GM18508 (cell line): ENCODE results near the gene CGB5.
"Not testable (repeated sequence)": the region's sequence is repeated elsewhere in the genome, so short reads cannot be mapped to it uniquely, and the experiment has no call there.

Source experiments
- ATAC-seq: cut with Tn5 transposase; IDR thresholded peaks from one replicate; pipeline ENCODE4 v1.9.1; 2021; ENCODE audit warnings: moderate number of reproducible peaks; ENCODE audit not compliant: insufficient read depth, unreplicated experiment

Gene CGB5

DNA sequence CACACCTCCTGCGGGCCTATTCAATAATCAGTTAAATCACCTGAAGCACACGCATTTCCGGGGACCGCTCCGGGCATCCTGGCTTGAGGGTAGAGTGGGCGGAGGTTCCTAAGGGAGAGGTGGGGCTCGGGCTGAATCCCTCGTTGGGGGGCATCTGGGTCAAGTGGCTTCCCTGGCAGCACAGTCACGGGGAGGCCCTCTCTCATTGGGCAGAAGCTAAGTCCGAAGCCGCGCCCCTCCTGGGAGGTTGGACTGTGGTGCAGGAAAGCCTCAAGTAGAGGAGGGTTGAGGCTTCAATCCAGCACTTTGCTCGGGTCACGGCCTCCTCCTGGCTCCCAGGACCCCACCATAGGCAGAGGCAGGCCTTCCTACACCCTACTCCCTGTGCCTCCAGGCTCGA lies at the start of gene CGB5:
Gene CGB5 (plus strand): TSS at position 301 of the 400 bp plus-strand sequence. CDS start 362 bp downstream, outside the sequence.
- not testable (repeated sequence) for ATAC-seq

DNA sequence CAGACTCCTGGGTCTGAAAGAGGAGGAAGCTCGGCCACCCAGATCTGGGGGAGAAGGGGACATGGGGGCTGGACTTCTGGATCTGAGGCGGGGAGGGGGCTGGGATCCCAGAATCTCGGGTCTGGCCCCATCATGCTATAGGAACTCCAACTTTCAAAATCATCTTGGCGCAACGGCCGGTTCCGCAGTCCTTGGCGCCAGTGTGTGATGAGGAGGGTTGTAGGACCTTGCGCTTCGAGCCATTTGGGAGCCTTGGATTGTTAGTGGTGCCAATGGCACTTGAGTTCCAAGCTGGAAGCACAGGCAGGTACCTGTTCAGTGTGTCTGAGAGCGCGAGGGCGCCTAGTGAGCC lies 49.6 kb upstream of the CGB5 start:
- ATAC-seq, result no peak

DNA sequence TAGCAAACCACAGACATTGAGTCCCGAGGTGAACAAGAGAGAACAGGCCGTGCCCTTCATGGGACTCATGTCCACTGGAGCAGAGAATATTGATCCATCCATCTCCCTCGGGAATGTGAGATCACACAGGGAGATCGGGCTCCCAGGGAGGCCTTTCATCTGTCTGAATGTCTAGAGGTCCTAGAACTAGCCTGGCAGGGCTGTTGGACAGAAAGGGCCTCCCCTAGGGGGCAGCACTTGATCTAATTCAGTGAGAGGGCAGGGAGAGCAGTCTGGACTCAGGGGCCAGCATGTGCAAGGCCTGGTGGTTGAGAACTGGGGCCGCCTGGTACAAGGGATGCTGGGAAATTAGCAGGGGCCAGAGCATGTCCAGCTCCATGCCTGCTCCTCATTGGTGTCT lies 45.7 kb upstream of the CGB5 start:
- no peak for ATAC-seq

DNA sequence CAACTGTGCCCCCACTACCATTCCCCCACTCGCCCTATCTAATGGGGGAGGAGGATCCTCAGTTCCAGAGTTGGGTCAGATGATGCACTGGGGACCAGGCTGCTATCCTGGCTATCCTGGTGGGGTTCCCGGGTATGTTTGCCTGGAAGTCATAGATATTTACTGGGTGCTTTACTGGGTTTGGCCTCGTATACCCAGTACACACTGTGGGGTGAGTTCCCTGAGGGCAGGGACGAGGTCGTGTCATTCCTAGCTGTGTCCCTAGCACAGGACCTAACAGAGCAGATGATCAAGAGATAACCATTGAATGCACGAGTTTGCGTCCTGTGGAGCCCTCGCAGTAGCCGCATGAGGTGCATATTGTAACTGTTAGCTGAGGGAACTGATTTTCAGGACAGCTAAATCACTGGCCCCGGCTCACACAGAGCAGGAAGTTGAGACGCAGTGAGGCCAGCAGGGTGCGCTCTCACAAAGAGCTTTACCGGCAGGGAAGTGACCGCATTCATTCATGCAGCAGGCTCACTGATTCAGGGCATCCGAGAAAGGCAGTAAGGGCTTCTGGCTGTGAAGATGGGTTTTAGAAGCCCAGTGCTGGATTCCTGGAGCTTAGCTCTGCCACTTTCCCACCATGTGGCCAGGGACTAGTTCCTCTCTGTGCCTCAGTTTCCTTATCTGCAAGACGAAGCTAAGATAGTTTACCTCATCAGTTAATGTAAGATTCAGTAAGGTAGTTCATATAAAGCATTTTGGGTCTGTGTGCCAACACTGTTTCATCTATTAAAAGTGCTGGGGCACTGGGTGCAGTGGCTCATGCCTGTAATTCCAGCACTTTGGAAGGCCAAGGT lies 43.9 kb upstream of the CGB5 start:
- no peak for ATAC-seq

DNA sequence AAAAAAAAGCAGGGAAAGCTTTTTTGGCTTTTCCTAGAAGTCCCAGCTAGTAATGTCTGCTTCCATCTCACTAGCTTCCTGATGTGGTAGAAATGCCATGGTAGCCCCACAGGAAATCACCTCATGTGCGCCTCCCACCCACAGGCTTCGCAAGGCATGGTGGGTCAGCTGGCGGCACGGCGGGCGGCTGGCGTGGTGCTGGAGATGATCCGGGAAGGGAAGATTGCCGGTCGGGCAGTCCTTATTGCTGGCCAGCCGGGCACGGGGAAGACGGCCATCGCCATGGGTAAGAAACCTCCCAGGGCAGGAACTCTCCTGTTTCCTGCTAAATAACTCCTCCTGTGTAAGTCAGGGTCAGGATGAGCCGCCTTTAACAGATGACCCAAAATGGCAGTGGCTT lies 39.5 kb upstream of the CGB5 start:
- ATAC-seq, result no peak

DNA sequence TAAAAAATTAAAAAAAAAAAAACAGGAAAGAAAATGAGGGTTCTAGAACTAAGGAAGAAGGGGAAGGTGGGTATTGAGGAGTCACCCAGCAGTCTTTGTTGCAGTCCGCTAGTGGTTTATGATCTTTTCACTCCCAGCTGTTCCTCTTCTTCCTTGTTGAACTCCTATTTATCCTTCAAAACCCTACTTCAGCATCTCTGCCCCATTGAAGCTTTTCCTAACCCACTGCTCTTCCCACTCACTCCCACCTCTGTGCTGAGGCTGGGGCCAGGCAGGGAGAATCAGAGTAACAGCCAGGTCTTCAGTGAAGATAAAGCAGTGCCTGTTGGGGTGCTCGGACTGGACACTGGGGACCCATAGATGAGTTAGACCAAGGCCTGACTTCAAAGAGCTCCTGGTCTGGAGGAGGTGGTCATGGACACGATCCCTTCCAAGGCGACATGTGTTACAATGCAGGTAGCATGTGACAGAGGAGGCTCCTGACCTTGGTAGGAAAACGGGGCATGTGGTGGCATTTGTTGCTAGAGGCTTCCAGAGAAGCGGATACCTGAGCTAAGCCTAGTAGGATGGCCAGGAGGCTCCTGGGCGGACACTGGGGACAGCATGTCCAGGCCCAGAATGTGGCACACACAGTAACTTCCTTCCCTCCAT lies 38.6 kb upstream of the CGB5 start:
- no peak for ATAC-seq

DNA sequence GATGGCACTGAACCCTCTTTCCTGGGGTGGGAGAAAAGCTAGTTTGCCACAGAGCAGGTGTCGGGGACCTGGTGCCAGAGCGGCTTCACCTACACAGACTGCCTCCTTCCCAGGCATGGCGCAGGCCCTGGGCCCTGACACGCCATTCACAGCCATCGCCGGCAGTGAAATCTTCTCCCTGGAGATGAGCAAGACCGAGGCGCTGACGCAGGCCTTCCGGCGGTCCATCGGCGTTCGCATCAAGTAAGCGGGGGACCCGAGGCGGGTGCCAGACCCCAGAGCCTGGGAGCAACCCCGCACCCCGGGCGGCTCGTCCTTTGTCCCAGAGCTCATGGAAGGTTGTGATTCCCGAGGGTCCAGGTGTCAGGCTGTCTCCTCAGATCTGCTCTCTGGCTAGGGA lies 36.7 kb upstream of the CGB5 start:
- ATAC-seq, result no peak

DNA sequence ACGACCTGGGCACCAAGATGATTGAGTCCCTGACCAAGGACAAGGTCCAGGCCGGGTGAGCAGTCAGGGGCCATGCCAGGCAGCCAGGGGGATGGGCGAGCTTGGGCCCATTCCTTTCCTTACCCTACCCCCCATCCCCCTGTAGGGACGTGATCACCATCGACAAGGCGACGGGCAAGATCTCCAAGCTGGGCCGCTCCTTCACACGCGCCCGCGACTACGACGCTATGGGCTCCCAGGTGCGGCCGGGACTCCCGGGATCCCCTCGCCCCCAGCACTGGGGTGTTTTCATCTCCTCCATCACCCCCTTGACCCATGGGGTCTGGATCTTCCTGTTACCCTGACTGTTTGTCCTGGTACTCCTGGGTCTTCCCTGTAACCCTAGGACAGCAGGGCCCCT lies 33.8 kb upstream of the CGB5 start:
- ATAC-seq, result no peak

DNA sequence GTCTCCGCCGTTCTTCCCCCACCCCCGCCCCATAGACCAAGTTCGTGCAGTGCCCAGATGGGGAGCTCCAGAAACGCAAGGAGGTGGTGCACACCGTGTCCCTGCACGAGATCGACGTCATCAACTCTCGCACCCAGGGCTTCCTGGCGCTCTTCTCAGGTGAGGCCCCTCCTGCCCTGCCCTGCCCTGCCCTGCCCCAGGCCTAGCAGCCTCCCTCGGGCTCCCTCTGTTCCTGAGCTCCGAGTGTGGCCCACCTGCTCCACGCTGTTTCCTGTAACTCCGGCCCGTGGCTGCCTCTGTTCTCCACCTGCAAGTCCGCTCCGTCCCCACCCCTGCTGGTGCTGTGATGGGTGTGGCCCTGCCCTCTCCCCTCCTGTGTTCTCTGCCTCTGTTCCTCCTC lies 33.2 kb upstream of the CGB5 start:
- no peak for ATAC-seq

DNA sequence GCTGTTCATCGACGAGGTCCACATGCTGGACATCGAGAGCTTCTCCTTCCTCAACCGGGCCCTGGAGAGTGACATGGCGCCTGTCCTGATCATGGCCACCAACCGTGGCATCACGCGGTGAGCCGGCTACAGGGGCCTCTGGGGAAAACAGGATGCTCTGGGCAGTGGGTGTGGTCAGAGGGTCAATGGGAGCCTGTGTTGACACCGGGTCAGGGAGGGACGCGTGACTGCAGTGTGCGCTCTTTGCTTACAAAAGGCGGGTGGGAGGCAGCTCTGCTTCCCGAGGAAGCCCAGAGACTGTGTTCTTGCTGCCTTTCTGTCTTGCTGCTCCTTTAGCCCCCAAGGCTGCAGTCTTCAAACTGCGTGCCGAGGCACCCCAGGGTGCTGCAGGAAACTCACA lies 32.5 kb upstream of the CGB5 start:
- no peak for ATAC-seq

DNA sequence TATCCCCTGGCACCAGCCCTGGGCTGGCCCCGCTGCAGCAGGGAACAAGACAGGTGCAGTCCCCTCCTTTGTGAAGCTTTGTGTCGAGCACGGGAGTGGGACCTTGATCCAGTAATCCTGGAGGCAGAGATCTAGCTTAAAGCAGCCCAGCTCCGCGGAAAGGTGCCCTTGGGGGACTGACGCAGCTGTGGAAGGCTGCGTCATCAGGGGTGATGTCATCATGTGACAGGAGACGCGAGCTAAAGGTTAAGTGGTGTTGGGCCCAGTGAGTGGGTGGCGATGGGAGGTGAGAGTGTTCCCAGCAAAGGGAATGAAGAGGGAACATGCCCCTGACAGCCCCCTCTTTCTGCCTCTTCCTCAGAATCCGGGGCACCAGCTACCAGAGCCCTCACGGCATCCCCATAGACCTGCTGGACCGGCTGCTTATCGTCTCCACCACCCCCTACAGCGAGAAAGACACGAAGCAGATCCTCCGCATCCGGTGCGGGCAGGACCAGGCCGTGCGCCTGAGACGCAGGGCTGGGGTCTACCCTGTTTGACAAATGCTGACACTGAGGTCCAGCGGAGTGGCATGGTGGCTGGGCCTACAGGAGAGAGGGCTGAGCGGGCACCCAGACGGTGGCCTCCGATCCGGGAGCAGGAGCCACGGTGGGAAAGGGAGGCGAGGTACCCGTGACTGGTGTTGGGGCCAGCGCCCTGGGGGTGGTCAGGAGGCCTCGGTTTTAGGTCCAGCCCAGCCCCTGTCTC lies 29.4 kb upstream of the CGB5 start:
- no peak for ATAC-seq

DNA sequence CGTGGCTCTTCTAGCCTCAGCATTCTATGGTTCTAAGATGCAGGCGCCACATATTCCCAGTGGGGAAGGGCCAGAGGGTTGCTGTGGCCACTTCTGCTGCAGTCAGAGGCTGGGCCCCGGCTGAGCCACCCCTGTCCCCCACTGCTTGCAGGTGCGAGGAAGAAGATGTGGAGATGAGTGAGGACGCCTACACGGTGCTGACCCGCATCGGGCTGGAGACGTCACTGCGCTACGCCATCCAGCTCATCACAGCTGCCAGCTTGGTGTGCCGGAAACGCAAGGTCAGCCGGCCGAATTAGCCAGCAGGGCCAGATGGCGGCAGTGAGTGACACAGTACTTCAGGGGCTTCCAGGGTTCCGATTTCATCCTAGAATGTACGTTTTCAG lies 28.8 kb upstream of the CGB5 start:
- ATAC-seq, result no peak

DNA sequence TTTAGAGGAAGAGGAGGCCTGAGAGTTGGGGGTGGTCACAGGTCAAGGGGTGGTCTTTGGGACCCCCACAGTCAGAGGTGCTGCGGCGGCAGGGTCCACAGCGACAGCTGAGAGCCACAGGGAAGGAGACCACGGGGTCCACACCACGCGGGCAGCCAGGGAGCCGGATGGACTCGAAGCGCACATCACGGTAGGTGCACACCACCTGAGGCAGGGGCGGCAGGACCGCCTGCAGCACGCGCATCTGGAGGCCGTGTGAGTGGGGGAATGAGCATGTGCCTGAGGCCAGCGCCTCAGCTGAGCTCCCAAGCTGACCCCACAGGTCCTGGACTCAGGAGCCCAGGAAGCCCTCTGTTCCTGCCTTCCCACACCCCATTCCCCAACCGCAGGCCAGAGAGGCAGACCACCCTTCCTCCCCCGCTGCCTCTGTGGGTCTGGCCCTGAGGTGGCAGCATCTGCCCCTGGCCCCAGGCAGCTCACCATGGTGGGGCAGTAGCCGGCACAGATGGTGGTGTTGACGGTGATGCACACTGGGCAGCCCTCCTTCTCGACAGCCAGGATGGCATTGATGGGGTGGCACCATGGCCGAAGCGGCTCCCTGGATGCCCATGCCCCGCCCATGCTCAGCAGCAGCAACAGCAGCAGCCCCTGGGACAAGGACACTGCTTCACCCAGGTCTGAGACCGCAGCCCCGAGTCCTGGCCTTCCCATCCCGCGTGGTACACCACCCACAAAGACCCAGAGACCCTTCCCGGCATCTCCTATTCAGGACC lies 27.4 kb upstream of the CGB5 start:
- no peak for ATAC-seq

DNA sequence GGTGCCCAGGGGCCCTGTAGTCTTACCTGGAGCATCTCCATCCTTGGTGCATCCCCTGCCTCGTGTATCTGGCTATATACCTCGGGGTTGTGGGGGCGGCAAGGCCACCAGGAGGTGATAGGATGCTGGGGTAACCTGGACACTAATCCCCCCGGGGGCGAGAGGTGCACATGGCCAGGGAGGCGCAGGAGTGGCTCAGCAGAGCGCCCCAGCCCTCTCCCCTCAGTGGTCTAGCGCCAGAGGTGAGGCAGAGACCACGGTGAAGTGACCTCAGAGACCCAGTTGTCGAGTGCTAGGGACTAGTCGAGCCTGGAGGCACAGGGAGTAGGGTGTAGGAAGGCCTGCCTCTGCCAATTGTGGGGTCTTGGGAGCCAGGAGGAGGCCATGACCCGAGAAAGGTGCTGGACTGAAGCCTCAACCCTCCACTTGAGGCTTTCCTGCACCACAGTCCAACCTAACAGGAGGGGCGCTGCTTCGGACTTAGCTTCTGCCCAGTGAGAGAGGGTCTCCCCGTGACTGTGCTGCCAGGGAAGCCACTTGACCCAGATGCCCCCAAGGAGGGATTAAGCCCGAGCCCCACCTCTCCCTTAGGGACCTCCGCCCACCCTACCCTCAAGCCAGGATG lies 26.5 kb upstream of the CGB5 start, which contains the start of gene LHB:
Gene LHB (minus strand): TSS at position 51 of the 625 bp plus-strand sequence. CDS start 10 bp downstream, at position 41.
- ATAC-seq, result no peak

DNA sequence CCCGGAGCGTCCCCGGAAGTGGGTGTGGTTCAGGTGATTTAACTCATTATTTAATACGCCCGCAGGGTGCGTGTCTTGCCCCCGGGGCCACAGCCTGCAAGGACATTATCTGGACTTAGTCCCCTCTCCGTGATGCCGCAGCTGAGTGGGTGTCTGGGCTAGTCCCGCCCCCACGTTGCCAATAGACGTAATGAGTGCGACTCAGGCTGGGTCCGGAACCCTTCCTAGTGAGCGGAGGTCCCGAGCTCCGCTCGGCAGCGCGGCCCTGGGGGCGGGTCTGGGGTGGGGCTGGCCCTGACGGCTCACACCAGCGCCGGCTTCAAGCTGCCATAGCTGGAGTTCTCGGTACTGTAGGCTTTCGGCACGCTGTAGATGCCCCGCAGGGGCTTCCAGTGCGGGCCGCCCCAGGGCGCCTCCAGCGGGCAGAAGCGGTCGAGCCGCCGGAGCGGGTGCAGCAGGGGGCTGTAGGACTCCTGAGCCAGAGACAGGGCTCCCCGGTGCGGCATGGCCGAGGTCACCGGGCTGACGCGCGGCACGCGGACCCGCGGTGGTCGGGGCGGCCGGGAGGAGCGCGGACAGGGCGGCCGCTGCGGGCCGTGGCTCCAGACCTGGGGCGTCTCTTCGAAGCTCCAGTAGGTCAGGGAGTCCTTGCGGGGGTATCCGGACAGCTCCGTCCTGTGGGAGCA lies 25.8 kb upstream of the CGB5 start:
- no peak for ATAC-seq

DNA sequence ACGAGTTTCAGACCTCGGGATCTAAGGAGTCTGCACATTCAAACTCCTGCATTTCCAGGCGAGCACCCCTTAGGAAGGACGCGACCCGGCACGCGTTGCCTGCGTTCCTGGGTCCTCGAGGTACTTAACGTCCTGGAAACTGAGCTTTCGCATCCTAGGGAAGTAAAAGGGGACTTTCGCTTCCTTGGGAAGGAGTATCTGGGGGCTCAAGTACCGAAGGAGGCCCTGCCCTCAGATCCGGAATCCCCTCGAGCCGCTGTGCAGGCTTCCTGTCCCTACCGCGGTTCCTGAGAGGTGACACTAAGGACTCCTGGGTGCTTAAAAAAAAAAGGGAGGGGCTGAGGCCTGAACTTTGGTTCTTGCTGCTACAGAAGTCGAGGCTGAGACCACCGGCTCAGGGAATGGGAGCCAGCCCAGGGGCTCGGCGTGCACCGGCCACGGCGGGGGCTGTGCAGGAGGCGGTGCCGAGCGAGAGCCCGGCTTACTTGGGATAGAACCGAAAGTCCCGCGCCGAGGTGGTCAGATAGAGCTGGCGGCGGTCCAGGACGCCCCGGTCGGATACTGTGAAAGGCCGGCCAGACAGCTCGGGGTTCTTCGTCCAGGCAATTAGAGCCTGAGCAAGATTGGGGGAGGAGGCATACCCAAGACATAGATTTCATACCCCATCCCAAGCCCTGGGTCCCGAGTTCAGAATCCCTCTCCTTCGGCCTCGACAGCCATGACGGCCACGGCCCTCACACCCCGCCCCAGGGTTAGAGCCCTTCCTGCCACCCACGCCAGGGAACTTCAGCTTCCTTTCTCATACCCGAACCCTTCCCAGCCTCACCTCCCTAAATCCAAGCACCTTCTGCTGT lies 25.0 kb upstream of the CGB5 start:
- ATAC-seq, result not testable (repeated sequence)

DNA sequence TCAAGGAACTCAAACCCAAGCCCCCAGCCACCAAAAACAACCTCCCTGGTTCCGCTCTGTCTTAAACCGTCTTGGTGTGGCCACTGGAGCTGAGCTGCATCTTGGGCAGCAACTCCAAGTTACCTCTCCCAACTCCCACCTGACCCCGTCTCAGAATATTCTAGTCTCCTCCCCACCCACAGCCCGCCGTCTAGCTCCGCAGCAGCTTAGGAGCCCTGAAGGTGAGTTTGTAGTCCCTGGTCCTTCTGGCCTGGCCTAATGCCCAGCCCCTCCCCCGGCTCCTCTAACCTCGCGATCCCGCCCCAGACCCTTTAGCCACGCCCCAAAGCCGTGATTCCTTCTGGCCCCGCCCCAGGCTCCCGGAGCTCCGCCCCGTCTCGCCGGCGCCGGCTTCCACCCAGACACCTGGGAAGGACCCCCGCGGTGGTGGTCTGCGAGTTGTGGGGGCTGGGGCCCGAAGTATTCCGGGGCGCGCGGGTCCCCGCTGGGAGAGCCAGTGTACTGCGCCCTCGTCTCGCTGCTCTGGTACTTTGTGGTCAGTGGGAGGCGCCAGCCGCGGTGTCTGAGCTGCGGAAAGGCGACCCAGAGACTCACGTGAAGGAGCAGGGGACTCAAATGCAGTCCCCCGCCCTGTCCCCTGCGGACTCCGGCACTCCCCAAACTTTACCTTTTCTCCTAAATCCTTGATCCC lies 24.3 kb upstream of the CGB5 start:
- ATAC-seq, result no peak

DNA sequence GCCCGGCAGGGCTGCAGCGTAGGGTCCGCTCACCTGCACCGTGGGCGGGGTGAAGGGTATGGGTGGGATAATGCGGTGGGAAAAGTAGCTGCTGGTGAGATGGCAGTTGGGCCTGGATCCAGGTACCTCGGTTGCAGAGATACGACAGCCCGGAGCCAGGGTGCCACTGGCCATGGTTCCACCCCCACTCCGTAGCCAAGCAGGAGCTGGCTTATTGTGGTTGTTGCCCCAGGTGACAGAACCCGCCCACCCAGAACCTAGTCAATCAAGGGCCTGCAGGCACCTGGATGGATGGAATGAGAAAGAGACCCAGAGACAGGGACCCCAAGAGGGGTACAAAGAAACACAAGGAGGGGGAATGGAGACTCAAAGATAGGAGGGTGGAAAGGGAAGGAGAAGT lies 23.3 kb upstream of the CGB5 start:
- ATAC-seq, result no peak
